Ramos (cell line): ENCODE measurements around the gene H2BW1.
"Not testable (repeated sequence)": the region's sequence is repeated elsewhere in the genome, so short reads cannot be mapped to it uniquely, and the experiment has no call there.

ENCODE experiments used
- in situ Hi-C: fragments of 300-500 bp; cut with MboI; formaldehyde crosslinking; loops from one replicate; pipeline ENCODE4 v1.14.3; 2022; ENCODE audit warnings: low sequenced_read_pairs; ENCODE audit not compliant: unreplicated experiment

H2BW1 gene, protein sequence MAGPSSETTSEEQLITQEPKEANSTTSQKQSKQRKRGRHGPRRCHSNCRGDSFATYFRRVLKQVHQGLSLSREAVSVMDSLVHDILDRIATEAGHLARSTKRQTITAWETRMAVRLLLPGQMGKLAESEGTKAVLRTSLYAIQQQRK

DNA sequence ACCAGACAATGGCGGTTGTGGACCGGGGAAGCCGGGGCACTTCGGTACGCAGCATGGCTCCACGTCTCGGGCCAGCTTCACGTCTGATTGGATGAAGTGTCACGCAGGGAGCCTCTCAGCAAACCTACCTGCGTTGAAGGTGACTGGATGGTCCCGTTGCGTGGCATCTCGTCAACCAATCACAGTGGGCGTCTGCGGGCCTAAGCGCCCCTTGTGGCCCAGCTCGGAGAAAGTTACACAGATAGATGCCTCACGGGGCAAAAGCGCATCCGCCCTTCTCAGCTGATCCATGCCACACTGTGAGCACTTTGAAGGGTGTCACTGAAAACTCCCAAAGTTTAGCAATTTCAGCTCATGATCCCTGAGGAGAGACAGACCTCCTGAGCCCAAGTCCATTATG lies at the start of gene H2BW1:
H2BW1 (minus strand) TSS at position 103 of the 400 bp plus-strand sequence. CDS start 132 bp downstream, outside the sequence.
- in situ Hi-C loops, result no loop called here

GRCh38 chrX:104062636-104063035 lies 49.1 kb upstream of the H2BW1 start:
- in situ Hi-C loops, result not testable (repeated sequence)

DNA sequence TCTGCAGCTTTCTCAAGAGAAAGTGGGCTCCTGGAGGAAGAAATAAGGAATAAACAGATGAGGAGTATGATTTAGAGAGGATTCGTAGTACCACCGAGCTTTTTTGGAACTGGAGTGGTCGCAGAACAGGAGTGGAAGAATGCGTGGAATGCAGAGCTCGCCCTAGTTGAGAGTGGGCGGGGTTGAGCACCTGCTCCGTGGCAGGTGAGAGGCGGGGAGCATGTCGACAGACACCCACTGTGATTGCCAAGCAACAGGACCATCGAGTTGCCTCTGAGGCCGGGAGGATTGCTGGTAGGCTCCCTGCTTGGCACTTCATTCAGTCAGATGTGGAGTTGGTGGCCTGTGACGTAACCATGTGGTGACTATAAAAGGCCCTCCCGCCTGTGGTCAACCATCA lies 41.4 kb upstream of the H2BW1 start:
- in situ Hi-C loops, result not testable (repeated sequence)

- in situ Hi-C loops, result loop anchor here (25.0 kb wide), 1 partner anchor 135 kb away; no protein-coding TSS in a partner anchor
Measured at GRCh38 chrX:104047171-104047570, 33.7 kb upstream of the H2BW1 start.

DNA sequence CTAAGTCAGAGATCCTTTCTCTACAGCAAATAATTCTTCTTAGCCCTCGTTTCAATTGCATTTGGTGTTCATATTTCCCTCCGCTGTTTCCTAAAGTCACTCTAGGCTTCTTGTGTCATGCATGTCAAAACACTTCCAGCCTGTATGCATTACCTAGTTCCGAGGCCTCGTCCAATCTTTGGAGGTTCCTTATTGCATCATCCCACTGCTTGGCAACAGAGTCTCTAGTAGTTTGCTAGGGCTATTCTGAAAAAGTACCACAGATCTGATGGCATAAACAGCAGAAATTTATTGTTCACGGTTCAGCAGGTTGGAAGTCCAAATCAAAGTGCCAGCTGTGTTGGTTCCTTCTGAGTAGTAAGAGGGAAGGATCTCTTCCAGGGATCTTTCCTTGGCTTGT lies 32.1 kb upstream of the H2BW1 start:
- in situ Hi-C loops, result loop anchor here (25.0 kb wide), 1 partner anchor 133 kb away; no protein-coding TSS in a partner anchor

GRCh38 chrX:104041003-104041402 lies 27.5 kb upstream of the H2BW1 start:
- in situ Hi-C loops, result loop anchor here (25.0 kb wide), 1 partner anchor 129 kb away; no protein-coding TSS in a partner anchor

DNA sequence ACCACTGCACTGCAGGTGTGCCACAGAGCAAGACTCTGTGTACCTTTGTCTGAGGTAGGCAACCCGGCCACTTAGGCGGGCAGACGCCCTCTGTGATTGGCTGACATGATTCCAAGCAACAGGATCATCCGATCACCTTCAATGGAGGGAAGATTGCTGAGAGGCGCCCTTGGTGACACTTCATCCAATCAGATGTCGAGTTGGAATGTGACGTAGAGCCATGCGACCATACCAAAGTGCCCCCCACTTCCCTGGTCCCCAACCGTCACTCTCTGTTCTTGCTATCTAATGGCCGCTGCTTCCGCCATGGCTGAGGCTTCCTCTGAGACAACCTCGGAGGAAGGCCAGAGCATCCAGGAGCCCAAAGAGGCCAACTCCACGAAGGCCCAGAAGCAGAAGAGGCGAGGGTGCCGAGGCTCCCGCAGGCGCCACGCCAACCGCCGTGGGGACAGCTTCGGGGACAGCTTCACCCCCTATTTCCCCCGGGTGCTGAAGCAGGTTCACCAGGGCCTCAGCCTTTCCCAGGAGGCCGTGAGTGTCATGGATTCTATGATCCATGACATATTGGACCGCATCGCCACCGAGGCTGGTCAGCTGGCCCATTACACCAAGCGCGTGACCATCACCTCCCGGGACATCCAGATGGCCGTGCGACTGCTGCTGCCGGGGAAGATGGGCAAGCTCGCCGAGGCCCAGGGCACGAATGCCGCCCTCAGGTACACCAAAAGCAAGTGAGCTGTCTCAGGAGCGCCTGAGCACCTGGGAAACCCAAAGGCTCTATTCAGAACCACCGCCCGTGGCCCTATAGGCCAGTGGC lies 26.4 kb upstream of the H2BW1 start, which contains the start of gene H2BW2:
H2BW2 (plus strand) TSS at position 268 of the 817 bp plus-strand sequence; CDS start at position 307, 39 bp downstream.
- in situ Hi-C loops, result loop anchor here (25.0 kb wide), 1 partner anchor 128 kb away; no protein-coding TSS in a partner anchor

DNA sequence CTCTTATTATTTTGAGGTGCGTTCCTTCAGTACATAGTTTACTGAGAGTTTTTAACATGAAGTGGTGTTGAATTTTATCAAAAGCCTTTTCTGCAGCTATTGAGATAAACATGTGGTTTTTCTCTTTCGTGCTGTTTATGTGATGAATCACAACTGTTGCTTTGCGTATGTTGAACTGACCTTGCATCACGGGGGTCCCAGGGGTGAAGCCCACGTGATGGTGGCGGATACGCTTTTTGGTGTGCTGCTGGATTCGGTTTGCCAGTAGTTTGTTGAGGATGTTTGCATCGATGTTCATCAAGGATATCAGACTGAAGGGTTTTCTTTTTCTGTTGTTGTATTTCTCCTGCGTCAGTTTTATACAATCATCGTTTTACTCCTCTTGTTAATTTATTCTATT lies 4.6 kb upstream of the H2BW1 start:
- in situ Hi-C loops, result no loop called here

DNA sequence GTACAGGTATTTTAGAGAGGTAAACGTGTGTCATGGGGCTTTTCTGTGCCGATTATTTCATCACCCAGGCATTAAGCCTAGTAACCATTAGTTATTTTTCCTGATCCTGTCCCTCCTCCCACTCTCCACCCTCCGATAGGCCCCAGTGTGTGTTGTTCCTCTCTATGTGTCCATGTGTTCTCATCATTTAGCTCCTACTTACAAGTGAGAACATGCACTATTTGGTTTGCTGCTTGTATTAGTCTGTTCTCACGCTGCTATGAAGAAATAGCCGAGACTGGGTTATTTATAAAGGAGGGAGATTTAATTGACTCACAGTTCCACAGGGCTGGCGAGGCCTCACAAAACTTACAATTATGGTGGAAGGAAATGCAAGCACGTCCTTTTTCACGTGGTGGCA lies 2.1 kb upstream of the H2BW1 start:
- in situ Hi-C loops, result not testable (repeated sequence)

GRCh38 chrX:104013158-104013557 lies 350 bp downstream of the H2BW1 start:
- in situ Hi-C loops, result no loop called here

DNA sequence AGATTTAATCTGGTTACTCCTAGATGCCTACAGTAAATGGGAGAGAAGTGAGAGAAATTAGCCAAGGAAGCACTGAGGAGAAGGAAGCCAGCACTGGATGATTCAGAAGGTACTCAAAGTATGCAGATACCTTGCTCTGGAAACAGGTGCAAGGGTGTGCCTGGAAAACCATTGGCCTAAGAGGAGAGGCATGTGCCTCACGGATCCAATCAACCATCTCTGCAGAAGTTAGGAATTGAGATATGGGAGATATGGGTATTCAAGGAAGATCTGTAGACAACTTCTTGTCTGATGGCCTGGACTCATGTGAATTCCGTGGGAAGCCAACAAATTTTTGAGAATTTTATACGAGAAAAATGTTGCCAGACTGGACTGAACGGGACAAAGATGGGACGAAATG lies 4.7 kb downstream of the H2BW1 start:
- in situ Hi-C loops, result no loop called here

GRCh38 chrX:103999234-103999633 lies 14.3 kb downstream of the H2BW1 start:
- in situ Hi-C loops, result no loop called here

- in situ Hi-C loops, result not testable (repeated sequence)
Measured at GRCh38 chrX:103983508-103983907, 30.0 kb downstream of the H2BW1 start.

DNA sequence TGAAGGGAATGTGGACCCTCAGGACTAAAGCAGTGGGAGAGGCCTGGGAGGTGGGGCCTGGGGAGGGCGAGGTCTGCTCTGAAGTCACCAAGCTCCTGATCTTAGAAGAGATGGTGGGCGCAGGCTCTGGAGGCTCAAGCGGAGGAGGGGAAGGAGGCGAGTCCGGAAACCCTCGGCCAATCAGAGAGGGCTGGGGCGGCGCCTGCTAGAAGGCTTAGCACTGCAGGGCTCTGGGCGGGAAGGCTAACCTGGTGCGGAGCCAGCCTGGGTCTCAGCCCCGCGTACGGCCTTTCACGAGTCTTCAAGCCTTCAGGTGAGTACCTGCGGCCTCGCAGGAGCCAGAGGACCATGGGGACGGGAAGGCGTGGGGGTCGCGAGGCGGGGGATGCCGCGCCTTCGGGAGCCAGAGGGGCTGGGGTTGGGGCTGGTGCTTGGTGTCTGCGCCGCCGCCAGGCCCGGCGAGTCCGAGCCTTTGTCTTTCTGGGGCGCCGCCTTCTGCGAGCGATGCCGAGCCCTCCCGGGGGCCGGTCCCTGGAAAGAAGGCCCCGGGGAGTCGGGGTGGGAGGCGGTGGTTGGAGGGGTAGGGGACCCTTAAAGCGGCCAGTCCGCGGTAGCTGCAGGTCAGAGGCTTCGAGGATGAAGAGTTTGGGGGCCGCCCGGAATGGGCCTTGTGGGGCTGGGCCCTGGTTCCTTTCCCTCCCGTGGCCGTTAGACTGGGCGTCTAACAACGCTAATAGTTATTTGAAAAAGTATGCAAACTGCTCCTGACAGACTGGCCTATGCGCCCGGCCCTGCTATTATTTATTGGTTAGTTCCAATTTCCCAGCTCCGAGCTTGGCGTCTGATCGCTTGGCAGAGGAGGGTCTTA lies 50.9 kb downstream of the H2BW1 start, which contains the start of gene TMSB15B:
TMSB15B (plus strand) TSS at position 217 of the 868 bp plus-strand sequence.
- in situ Hi-C loops, result not testable (repeated sequence)
